Loucy (cell line): ENCODE results near the gene ADARB2.

ENCODE experiments used
- H2AFZ ChIP-seq: fragments of 200-600 bp; sonication (generic); 2 replicates; pipeline ENCODE4 v1.6.0; 2016; ENCODE audit warnings: antibody characterized with exemption, mild to moderate bottlenecking, low read length, moderate library complexity
- H3F3A ChIP-seq: fragments of 200-600 bp; 2 replicates; pipeline ENCODE4 v1.6.0; 2016; ENCODE audit warnings: antibody characterized with exemption, low read depth, mild to moderate bottlenecking
- H3K27me3 ChIP-seq: fragments of 200-600 bp; sonication (generic); 2 replicates; pipeline ENCODE4 v1.6.1; 2014; ENCODE audit warnings: low read length, mild to moderate bottlenecking; ENCODE audit not compliant: insufficient read depth, poor library complexity, severe bottlenecking
- H3K36me3 ChIP-seq: fragments of 200-600 bp; sonication (generic); 2 replicates; pipeline ENCODE4 v1.6.1; 2016; ENCODE audit warnings: low read length; ENCODE audit not compliant: insufficient read depth
- H3K4me1 ChIP-seq: fragments of 200-600 bp; sonication (generic); 2 replicates; pipeline ENCODE4 v1.5.1; 2014; ENCODE audit warnings: low read length, mild to moderate bottlenecking; ENCODE audit not compliant: insufficient read depth, poor library complexity, severe bottlenecking
- H3K4me2 ChIP-seq: fragments of 200-600 bp; sonication (generic); 2 replicates; pipeline ENCODE4 v1.6.0; 2014; ENCODE audit warnings: antibody characterized with exemption, low read length, low read depth, mild to moderate bottlenecking; ENCODE audit not compliant: poor library complexity, severe bottlenecking
- H3K4me3 ChIP-seq: fragments of 200-600 bp; sonication (generic); 2 replicates; pipeline ENCODE4 v1.5.1; 2014; ENCODE audit warnings: low read length, mild to moderate bottlenecking, mixed read lengths; ENCODE audit not compliant: poor library complexity, severe bottlenecking
- H3K79me2 ChIP-seq: fragments of 200-600 bp; sonication (generic); 2 replicates; pipeline ENCODE4 v1.6.1; 2014; ENCODE audit warnings: low read length; ENCODE audit not compliant: insufficient read depth
- H3K9ac ChIP-seq: fragments of 200-600 bp; sonication (generic); 2 replicates; pipeline ENCODE4 v1.6.0; 2014; ENCODE audit warnings: mild to moderate bottlenecking, low read depth, low read length, moderate library complexity; ENCODE audit not compliant: poor library complexity, severe bottlenecking
- H3K9me2 ChIP-seq: fragments of 200-600 bp; sonication (generic); replicated peaks from 2 replicates; pipeline ENCODE4 v1.6.1; 2016; ENCODE audit warnings: low read depth, low read length, mixed read lengths
- H3K9me3 ChIP-seq: fragments of 200-600 bp; sonication (generic); 2 replicates; pipeline ENCODE4 v1.6.1; 2014; ENCODE audit warnings: mild to moderate bottlenecking, antibody characterized with exemption, low read length, low read depth; ENCODE audit not compliant: insufficient read depth
- H4K20me1 ChIP-seq: fragments of 200-600 bp; sonication (generic); 2 replicates; pipeline ENCODE4 v1.6.0; 2014; ENCODE audit warnings: antibody characterized with exemption, low read length, mild to moderate bottlenecking; ENCODE audit not compliant: insufficient read depth, poor library complexity, severe bottlenecking
- EZH2phosphoT487 ChIP-seq: fragments of 200-600 bp; IDR thresholded peaks from 2 replicates; pipeline ENCODE4 v1.6.1; 2018; ENCODE audit warnings: antibody characterized with exemption, mild to moderate bottlenecking, moderate library complexity, borderline replicate concordance
- TF ChIP-seq, protein P1 (sequence below): fragments of 200-600 bp; sonication (generic); conservative IDR thresholded peaks from 2 replicates; pipeline ENCODE4 v1.5.1; 2014; ENCODE audit warnings: mild to moderate bottlenecking, antibody characterized with exemption, low read length

ADARB2 gene

GRCh38 chr10:1154531-1155295, 582.6 kb downstream of the ADARB2 start:
- Histone ChIP-seq H3K9me3 (no peaks in the 10 kb centered on the region), H3K4me2 (no peak overlapping the region), H3K9me2 (no peaks in the 10 kb centered on the region), H3K9ac (no peak overlapping the region), H2AFZ (no peak overlapping the region), H3K4me3 (no peak overlapping the region), H4K20me1 (no peaks in the 10 kb centered on the region), H3F3A (no peaks in the 10 kb centered on the region), H3K4me1 (no peaks in the 10 kb centered on the region), H3K36me3 (no peaks in the 10 kb centered on the region), H3K79me2 (no peaks in the 10 kb centered on the region), H3K27me3 (no peaks in the 10 kb centered on the region)
- no peak for TF ChIP-seq EZH2phosphoT487
- TF ChIP-seq, protein P1, sequence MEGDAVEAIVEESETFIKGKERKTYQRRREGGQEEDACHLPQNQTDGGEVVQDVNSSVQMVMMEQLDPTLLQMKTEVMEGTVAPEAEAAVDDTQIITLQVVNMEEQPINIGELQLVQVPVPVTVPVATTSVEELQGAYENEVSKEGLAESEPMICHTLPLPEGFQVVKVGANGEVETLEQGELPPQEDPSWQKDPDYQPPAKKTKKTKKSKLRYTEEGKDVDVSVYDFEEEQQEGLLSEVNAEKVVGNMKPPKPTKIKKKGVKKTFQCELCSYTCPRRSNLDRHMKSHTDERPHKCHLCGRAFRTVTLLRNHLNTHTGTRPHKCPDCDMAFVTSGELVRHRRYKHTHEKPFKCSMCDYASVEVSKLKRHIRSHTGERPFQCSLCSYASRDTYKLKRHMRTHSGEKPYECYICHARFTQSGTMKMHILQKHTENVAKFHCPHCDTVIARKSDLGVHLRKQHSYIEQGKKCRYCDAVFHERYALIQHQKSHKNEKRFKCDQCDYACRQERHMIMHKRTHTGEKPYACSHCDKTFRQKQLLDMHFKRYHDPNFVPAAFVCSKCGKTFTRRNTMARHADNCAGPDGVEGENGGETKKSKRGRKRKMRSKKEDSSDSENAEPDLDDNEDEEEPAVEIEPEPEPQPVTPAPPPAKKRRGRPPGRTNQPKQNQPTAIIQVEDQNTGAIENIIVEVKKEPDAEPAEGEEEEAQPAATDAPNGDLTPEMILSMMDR: no peak

DNA sequence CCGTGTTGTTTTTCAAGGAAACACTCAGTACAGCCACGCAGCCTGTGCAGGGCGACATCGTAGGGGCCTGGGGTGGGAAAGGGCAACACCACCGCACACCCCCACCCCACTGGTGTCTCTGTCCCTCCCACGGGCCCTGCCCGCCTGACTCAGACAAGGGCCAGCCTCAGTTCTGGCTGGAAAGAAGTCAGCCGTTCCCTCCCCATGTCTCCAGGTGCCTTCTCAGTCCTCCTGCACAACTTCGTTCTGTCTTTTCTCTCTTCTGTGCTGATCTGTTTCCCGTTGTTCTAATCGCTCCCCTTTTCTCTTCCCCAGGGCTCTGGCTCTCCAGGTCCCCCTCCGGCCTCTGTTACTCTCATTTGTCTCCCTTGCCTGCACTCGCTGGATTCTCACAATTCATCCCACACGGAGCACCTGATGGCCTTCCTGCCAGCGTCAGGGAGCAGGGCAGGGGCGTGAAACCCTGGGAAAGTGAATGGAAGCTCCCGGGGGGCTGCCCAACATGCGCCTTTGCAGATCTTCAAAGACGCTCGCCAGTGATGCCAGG, 583.4 kb downstream of the ADARB2 start:
- Histone ChIP-seq H3K27me3 (no peaks in the 10 kb centered on the region), H3K4me3 (no peak overlapping the region), H3K36me3 (no peaks in the 10 kb centered on the region), H3K79me2 (no peaks in the 10 kb centered on the region), H3K9me3 (no peaks in the 10 kb centered on the region), H2AFZ (no peak overlapping the region), H4K20me1 (no peaks in the 10 kb centered on the region), H3K4me2 (no peak overlapping the region), H3K9me2 (no peaks in the 10 kb centered on the region), H3K4me1 (no peaks in the 10 kb centered on the region), H3F3A (no peaks in the 10 kb centered on the region), H3K9ac (no peak overlapping the region)
- TF ChIP-seq, protein P1: no peak
- no peak for TF ChIP-seq EZH2phosphoT487

DNA sequence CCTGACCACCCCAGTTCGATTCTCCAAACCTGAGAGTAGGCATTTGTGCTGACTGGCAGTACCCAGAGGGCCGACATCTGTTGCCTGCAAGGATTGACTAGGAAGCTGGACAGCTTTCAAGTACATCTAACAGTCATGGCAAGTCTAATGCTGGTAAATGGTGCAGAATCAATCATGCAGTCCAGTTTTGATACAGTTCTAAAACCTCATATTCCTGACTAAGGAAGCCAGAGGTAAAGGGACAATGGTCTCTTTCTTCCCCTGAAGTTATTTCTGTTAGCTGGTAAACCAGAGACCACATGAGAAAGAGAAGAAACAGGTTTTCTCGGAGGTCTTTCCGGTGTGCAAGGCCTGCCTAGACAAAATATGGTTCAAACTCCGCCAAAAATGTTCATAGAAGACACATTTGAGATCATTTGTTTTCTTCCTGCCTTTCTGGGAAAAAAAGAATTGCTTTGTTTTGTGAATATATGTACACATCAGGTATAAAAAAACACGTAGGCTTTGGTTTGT, 584.0 kb downstream of the ADARB2 start:
- Histone ChIP-seq H3K36me3 (no peaks in the 10 kb centered on the region), H3F3A (no peaks in the 10 kb centered on the region), H3K9me2 (no peaks in the 10 kb centered on the region), H2AFZ (no peak overlapping the region), H3K27me3 (no peaks in the 10 kb centered on the region), H3K4me1 (no peaks in the 10 kb centered on the region), H4K20me1 (no peaks in the 10 kb centered on the region), H3K4me3 (no peak overlapping the region), H3K4me2 (no peak overlapping the region), H3K9ac (no peak overlapping the region), H3K9me3 (no peaks in the 10 kb centered on the region), H3K79me2 (no peaks in the 10 kb centered on the region)
- TF ChIP-seq, protein P1: no peak
- no peak for TF ChIP-seq EZH2phosphoT487
